ENCODE data around the gene DTX3L.

DTX3L gene

DNA sequence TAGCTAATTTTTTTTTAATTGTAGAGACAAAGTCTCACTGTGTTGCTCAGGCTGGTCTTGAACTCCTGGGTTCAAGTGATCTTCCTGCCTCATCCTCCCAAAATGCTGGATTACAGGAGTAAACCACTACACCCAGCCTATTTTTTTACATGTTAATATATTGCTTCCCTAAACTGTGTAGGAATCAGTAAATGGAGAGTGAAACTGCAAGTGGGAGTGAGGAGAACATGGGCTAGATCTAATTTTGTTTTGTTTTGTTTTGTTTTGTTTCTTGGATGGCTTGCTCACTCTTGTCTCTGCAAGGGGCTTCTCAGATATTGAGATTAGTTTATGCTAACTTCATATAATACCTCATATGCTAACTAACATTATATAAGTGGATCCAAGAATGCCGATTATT lies 44.8 kb downstream of the DTX3L start:
- DNase-seq, result peak; percentile 50 to 73 (median 60)

DNA sequence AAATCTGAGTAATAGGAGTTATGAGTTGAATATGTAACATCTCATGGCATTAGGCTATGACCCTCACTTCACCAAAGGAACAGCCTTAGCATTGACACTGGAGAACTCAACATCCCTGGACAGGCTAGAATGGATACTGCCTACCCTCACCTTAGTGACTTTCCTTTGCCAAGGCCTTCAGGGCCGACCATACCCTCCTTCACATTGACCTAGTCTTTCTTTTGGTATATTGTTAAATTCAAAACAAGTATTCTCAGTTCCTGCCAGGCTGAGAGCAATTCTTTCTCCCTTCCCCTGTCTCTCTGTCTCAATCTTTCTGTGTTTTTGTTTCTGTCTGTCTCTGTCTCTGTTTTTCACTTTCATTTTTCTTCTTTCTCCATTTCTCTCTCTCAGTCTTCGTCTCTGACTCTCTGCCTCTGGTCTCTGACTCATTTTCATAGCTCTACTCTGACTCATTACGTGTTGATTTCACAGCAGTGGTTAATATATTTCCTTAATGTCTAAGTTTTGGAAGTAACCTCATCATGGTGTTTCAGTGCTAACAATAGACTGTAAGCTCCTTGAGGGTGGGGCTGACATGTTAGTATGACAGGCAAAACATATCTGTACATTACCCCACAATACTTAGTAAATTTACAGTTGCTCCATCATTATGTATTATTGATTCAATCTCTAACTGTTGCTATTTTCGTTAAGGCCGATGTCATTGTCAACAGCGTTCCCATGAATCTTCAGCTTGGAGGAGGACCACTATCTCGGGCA lies 45.8 kb downstream of the DTX3L start:
- DNase-seq, result peak; percentile 82 to 98 (median 92)

DNA sequence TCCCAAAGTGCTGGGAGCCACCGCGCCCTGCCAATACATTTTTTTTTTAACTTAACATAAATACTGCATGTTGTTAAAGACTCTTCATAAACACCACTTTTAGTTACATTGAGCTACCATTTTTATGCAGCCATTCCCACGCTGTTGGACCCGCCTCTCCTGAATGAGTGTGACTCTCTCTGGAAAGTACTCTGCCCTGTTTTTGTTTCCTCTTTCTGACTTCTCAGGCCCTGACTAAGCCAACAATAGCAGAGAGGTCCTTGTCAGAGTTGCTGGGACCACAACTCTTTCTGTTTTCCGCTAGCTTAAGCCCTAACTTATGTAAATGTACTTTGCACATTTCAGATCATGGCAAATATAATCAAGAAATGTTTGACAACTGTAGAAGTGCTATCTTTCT lies 48.6 kb downstream of the DTX3L start:
- peak; percentile 81 to 90 (median 85) for DNase-seq

DNA sequence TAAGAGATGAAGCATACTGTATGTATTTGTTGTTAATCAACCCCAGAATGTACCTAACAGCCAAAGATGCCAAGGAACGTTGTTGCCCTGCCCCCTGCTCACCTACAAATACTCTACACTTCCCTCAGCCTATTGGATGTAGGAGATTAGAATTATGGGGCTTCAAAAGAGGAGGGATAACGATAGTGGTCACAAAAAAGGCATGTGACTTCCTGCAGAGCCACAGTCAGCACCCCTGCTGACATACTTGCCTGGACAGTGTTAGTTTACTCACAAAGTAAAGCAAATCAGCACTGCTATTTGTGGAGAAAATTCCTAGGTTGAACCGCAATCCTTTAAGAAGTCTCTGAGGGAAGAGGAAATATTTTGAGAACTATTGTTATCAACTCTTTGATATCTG lies 51.2 kb downstream of the DTX3L start:
- DNase-seq, result no peak

DNA sequence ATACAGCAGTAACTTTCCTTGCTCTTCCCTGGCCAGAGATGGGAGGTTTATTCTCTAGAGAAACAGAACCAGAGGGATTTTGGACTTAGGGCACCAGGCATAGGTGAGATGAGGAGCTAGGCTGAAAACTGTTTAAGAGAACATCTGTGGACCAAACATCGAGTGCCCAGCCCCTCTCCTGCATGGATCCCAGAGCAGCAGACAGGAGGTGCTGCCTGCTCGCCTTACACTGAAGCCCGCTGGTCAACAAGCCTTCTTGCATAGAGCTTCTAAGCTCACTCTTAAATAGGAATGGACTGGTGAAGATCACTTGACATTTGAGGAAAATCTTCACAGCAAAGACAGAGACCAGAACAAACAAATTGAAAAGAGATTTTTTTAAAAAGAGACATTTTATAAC lies 54.5 kb downstream of the DTX3L start:
- DNase-seq, result no peak

DNA sequence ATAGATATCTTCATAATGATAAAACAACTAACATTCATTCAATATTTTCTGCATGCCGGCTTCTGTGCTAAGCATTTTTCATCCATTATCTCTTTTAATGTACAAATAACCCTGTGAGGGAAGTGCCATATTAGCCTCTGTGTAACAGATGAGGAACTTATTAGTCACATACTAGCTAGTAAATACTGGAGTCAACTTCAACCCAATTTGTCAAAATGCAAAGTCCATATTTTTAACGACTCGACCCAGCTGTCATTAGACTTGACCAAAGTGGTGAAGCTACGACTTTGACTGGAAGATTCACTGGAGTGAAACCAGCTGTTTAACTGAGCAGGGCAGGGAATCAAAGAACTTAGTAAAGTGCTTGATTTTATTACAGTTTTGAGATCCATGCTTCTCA lies 54.9 kb downstream of the DTX3L start:
- peak; percentile 24 to 60 (median 59) for DNase-seq

DNA sequence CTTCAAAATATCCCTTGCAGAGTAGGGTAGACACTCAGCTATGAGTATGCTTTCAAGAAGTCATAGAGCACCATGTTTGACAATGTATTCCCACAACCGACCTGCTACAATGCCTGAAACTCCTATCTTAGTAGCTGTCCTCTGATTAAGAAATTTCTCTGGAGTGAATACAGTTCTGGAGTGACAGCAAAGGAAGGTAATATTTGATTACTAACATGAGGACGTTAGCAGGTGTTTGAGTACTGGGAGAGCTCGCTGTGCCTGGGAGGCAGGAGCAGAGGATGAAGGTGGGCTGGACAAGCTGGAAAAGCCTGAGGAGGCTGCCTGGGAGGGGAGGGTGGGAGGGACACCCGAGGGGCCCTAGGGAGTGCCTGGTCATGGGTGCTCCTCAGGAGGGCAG lies 56.3 kb downstream of the DTX3L start:
- no peak for DNase-seq

DNA sequence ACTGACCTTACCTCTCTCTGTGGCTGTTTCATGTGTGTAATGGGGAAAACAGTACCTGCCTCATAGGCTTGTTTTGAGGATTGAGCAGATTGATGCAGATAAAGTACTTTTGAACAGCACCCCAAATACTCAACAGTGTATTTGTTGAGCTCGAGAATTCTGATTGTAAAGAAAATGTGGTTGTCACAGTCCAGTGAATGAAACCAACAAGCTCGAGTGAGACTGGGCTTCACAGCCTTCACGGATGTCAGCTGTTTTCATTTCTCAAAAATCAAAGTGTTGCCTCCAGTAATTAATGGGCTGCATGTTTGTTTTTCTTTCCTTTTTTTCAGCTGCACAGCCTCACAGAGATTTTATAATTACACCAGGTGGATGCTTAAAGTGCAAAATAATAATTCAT lies 57.0 kb downstream of the DTX3L start:
- DNase-seq, result no peak

DNA sequence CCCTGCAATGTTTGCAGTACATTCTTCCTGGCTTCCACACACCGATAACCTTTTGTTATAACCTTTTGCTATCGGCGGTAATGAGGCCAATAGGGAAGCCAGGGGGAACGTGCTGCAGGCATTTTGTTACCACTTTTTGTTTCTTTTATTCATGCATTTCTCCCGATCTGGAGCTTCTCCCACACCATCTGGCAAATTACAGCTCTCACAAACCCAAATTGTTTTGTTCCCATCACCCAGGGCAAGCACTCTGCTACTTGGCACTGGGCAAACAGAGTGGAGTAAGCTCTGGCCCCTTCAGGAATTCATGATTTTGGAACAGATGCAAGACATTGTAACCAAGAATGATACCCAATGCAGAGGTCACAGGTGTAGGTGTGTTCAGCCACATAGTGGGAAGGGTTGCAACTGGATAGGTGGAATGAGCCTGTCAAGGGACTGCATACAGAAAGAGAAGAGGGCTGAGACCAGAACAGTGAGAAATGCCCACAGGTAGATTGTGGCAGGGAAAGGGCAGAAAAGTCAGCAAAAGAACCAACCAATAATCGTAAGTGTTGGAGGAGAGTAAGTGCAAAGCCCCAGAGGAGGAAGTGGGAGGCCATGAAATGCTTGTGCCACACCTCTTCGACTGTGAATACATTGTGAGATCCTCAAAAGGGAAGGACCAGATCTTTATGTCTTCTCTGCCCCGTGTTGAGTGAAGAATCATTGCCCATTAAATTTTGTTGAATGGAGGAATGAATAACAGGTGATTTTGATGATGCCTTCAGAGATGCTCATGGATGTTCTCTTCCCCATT lies 59.1 kb downstream of the DTX3L start:
- DNase-seq, result no peak

All from suppressor macrophage treated with lipopolysaccharide for 1 hour (primary cell).